Measurements from ENCODE around the gene EML4. TPM values are rescaled to one million over a fixed set of nuclear protein-coding genes. Genes with fewer than 3 reads are reported as not detected.
A peak's percentile ranks its signal among the peaks of the same experiment; 100 is the strongest.

Gene EML4
- total and polyA plus RNA-seq, 2 of the 13 experiments (the other 11 are each of a cell fraction or from before 2014, with no cell fraction given) = 243 to 476 TPM

GRCh38 chr2:42135381-42136312 is 33.5 kb upstream of the EML4 start (continued):
- no peak for TF ChIP-seq SP1 (IDR thresholded peaks at IDR 0.05)
- 0 out of 2 replicates have a peak, but pooled peaks have one; percentile 24 for TF ChIP-seq SP1 (CRISPR knock-in tag; IDR thresholded peaks at IDR 0.05)
- TF ChIP-seq ZNF260 (CRISPR knock-in tag; IDR thresholded peaks at IDR 0.05; ENCODE audit: borderline replicate concordance, low read depth) = no peak
- no peak for TF ChIP-seq KAT2B (IDR thresholded peaks at IDR 0.05; ENCODE audit: borderline replicate concordance, low read depth, low read length)
- no peak for TF ChIP-seq ZZZ3 (CRISPR knock-in tag; IDR thresholded peaks at IDR 0.05; ENCODE audit: borderline replicate concordance)
- TF ChIP-seq, protein P1, sequence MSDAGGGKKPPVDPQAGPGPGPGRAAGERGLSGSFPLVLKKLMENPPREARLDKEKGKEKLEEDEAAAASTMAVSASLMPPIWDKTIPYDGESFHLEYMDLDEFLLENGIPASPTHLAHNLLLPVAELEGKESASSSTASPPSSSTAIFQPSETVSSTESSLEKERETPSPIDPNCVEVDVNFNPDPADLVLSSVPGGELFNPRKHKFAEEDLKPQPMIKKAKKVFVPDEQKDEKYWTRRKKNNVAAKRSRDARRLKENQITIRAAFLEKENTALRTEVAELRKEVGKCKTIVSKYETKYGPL (CRISPR knock-in tag; IDR thresholded peaks at IDR 0.05) = peak; percentile 81
- 0 out of 2 replicates have a peak, but pooled peaks have one; percentile 15 for TF ChIP-seq FUBP1 (CRISPR knock-in tag; IDR thresholded peaks at IDR 0.05; ENCODE audit: borderline replicate concordance)
- TF ChIP-seq NR0B2 (CRISPR knock-in tag; IDR thresholded peaks at IDR 0.05) = no peak
- TF ChIP-seq ELK4 (CRISPR knock-in tag; IDR thresholded peaks at IDR 0.05; ENCODE audit: borderline replicate concordance) = no peak
- peak; percentile 100 for TF ChIP-seq NCOA2 (CRISPR knock-in tag; IDR thresholded peaks at IDR 0.05)
- TF ChIP-seq ZFP36 (IDR thresholded peaks at IDR 0.05; ENCODE audit: borderline replicate concordance, low read depth, low read length, partially characterized antibody) = no peak
- peak; percentile 94 for TF ChIP-seq TCF7L2 (IDR thresholded peaks at IDR 0.05; ENCODE audit: low read depth, low read length)
- TF ChIP-seq HOMEZ (CRISPR knock-in tag; IDR thresholded peaks at IDR 0.05; ENCODE audit: low read depth) = peak; percentile 79
- TF ChIP-seq RXRA (CRISPR knock-in tag; IDR thresholded peaks at IDR 0.05) = peak; percentile 85; the same call in 1 of the 2 replicates
- TF ChIP-seq, protein P2, sequence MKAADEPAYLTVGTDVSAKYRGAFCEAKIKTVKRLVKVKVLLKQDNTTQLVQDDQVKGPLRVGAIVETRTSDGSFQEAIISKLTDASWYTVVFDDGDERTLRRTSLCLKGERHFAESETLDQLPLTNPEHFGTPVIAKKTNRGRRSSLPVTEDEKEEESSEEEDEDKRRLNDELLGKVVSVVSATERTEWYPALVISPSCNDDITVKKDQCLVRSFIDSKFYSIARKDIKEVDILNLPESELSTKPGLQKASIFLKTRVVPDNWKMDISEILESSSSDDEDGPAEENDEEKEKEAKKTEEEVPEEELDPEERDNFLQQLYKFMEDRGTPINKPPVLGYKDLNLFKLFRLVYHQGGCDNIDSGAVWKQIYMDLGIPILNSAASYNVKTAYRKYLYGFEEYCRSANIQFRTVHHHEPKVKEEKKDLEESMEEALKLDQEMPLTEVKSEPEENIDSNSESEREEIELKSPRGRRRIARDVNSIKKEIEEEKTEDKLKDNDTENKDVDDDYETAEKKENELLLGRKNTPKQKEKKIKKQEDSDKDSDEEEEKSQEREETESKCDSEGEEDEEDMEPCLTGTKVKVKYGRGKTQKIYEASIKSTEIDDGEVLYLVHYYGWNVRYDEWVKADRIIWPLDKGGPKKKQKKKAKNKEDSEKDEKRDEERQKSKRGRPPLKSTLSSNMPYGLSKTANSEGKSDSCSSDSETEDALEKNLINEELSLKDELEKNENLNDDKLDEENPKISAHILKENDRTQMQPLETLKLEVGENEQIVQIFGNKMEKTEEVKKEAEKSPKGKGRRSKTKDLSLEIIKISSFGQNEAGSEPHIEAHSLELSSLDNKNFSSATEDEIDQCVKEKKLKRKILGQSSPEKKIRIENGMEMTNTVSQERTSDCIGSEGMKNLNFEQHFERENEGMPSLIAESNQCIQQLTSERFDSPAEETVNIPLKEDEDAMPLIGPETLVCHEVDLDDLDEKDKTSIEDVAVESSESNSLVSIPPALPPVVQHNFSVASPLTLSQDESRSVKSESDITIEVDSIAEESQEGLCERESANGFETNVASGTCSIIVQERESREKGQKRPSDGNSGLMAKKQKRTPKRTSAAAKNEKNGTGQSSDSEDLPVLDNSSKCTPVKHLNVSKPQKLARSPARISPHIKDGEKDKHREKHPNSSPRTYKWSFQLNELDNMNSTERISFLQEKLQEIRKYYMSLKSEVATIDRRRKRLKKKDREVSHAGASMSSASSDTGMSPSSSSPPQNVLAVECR (CRISPR knock-in tag; IDR thresholded peaks at IDR 0.05; ENCODE audit: borderline replicate concordance) = peak; percentile 69; the same call in 1 of the 2 replicates
- peak; percentile 41 to 70; a peak in 3 of 4 replicates for TF ChIP-seq NR2F1 (CRISPR knock-in tag; IDR thresholded peaks at IDR 0.05)
- TF ChIP-seq YEATS4 (CRISPR knock-in tag; IDR thresholded peaks at IDR 0.05; ENCODE audit: borderline replicate concordance) = peak; percentile 56; the same call in 1 of the 2 replicates

Data from HepG2 (cell line).